Measurements from ENCODE around the gene P2RY6.

DNA sequence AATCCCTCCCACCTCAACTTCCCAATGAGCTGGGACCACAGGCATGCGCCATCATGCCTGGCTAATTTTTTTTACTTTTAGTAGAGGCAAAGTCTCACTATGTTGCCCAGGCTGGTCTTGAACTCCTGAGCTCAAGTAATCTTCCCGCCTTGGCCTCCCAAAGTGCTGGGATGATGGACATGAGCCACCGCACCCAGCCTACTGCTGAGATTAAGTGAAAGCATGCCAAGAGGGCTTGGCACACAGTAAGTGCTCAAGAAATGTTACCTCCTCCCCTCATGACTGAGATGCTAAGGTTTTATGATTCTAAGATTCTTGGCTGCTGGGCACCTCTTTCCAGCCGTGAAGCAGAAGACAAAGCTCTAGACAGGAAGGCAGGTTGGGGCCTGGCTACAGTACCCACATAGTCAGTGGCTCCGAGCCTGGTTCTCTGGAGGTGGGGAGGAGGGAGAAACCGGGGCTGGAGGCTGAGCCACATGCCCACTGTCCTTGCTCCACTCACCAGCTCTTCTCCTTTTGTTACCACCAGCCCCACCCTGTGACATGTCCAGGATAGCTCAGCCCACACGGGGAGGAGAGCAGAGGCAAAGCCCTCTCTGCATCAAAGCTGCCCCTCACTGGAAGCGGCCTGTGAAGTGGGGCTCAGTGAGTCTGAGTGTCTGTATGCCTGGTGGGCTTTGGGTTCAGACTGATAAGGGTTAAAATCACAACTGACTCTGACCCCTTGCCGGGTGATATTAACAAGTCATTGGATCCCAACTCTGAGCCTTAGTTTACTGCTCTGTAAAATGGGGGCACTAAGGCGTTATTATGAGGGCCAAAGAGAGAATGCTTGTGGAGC, 48.8 kb downstream of the P2RY6 start:
- TF ChIP-seq POLR2A (IDR thresholded peaks at IDR 0.05) = no peak
- no peak for TF ChIP-seq EP300 (IDR thresholded peaks at IDR 0.05)

Data from suprapubic skin (tissue), 2 donors.